GM21737 (cell line): ENCODE results near the gene APOB.

Experiments
- ATAC-seq: cut with Tn5 transposase; IDR thresholded peaks from one replicate; pipeline ENCODE4 v1.9.1; 2021; ENCODE audit warnings: mild to moderate bottlenecking, moderate library complexity; ENCODE audit not compliant: unreplicated experiment

APOB gene

GRCh38 chr2:21050164-21050563 lies 6.3 kb upstream of the APOB start:
- ATAC-seq = no peak

GRCh38 chr2:21047141-21048009 lies 3.5 kb upstream of the APOB start:
- no peak for ATAC-seq

GRCh38 chr2:21046506-21046905 lies 2.6 kb upstream of the APOB start:
- ATAC-seq = no peak

GRCh38 chr2:21044694-21045371 lies 960 bp upstream of the APOB start:
- no peak for ATAC-seq

- ATAC-seq = no peak
Measured at GRCh38 chr2:21042958-21043743, 722 bp downstream of the APOB start.

- ATAC-seq = no peak
Measured at GRCh38 chr2:21042708-21042957, 1.2 kb downstream of the APOB start.

- ATAC-seq = no peak
Measured at GRCh38 chr2:21041943-21042707, 1.7 kb downstream of the APOB start.

- ATAC-seq = no peak
Measured at GRCh38 chr2:21041462-21041861, 2.4 kb downstream of the APOB start.

GRCh38 chr2:21040468-21041377 lies 3.1 kb downstream of the APOB start:
- ATAC-seq = no peak

- ATAC-seq = no peak
Measured at GRCh38 chr2:21039979-21040467, 3.9 kb downstream of the APOB start.

- ATAC-seq = no peak
Measured at GRCh38 chr2:21039080-21039556, 4.8 kb downstream of the APOB start.

- no peak for ATAC-seq
Measured at GRCh38 chr2:21038403-21039073, 5.3 kb downstream of the APOB start.

GRCh38 chr2:21037671-21038108 lies 6.2 kb downstream of the APOB start:
- ATAC-seq = no peak

GRCh38 chr2:21036708-21037670 lies 6.9 kb downstream of the APOB start:
- ATAC-seq = no peak

- ATAC-seq = no peak
Measured at GRCh38 chr2:21035974-21036707, 7.7 kb downstream of the APOB start.

GRCh38 chr2:21035282-21035973 lies 8.4 kb downstream of the APOB start:
- ATAC-seq = no peak

- no peak for ATAC-seq
Measured at GRCh38 chr2:21034972-21035279, 8.9 kb downstream of the APOB start.
